Body of pancreas (tissue), 4 donors: ENCODE measurements around the gene THAP12.

Source experiments
- CTCF ChIP-seq, 7 experiments: fragments of 450-650 bp in 4 of 7; fragments of 200-600 bp in 3 of 7; sonication (generic) in 3 of 7; IDR thresholded peaks; one replicate each; pipeline ENCODE4 v1.5.1; 2016 to 2019; ENCODE audit warnings: antibody characterized with exemption in 7 of 7
- POLR2A ChIP-seq, 3 donors: fragments of 450-650 bp; IDR thresholded peaks; one replicate each; pipeline ENCODE4 v1.6.1; 2016; ENCODE audit warnings: antibody characterized with exemption in 3 of 3, mild to moderate bottlenecking in 2 of 3

GRCh38 chr11:76302996-76303395, 77.9 kb downstream of the THAP12 start:
- TF ChIP-seq CTCF (IDR thresholded peaks at IDR 0.05) (no peak), POLR2A (IDR thresholded peaks at IDR 0.05) (no peak)
